PC-9 (cell line): ENCODE data around the gene SLC26A11.

ENCODE experiments used
- EZH2 ChIP-seq: fragments of 200-600 bp; sonication (generic); IDR thresholded peaks from 2 replicates; pipeline ENCODE4 v1.8.0; 2017; ENCODE audit warnings: antibody characterized with exemption, low read depth
- TF ChIP-seq, protein P1 (sequence below): fragments of 200-600 bp; sonication (generic); conservative IDR thresholded peaks from 2 replicates; pipeline ENCODE4 v1.6.1; 2017; ENCODE audit warnings: mixed run types, antibody characterized with exemption, mild to moderate bottlenecking, moderate library complexity

DNA sequence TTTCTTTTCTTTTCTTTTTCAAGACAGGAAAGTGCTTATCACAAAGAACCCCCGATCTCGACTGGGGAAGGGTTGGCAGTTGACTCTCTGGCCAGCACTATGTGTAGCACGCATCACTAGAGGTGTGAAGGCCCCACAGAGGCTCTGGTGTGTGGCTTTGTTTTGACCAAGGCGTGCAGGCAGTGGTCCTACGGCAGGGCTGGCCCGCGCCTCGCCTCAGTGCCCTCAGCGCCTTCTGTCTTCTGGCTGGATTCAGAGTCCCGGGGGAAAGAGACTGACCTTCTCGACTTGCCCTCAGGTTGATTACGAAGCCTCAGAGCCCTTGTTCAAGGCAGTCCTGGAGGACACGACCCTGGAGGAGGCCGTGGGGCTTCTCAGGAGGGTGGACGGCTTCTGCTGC is 18.8 kb upstream of the SLC26A11 start:
- TF ChIP-seq, protein P1, sequence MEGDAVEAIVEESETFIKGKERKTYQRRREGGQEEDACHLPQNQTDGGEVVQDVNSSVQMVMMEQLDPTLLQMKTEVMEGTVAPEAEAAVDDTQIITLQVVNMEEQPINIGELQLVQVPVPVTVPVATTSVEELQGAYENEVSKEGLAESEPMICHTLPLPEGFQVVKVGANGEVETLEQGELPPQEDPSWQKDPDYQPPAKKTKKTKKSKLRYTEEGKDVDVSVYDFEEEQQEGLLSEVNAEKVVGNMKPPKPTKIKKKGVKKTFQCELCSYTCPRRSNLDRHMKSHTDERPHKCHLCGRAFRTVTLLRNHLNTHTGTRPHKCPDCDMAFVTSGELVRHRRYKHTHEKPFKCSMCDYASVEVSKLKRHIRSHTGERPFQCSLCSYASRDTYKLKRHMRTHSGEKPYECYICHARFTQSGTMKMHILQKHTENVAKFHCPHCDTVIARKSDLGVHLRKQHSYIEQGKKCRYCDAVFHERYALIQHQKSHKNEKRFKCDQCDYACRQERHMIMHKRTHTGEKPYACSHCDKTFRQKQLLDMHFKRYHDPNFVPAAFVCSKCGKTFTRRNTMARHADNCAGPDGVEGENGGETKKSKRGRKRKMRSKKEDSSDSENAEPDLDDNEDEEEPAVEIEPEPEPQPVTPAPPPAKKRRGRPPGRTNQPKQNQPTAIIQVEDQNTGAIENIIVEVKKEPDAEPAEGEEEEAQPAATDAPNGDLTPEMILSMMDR: no peak
- no peak for TF ChIP-seq EZH2
